OCI-LY3 (cell line): ENCODE measurements around the gene ACOT11.

Experiments
- H2AFZ ChIP-seq: fragments of 200-600, 300-600 bp; shearing (Covaris generic); 2 replicates; pipeline ENCODE4 v1.6.0; 2014; ENCODE audit warnings: antibody characterized with exemption, low read depth, low read length
- H3K27ac ChIP-seq: fragments of 200-600, 300-600 bp; sonication (generic); 2 replicates; pipeline ENCODE4 v1.5.1; 2014; ENCODE audit warnings: mild to moderate bottlenecking, low read length, moderate library complexity, mixed read lengths
- H3K27me3 ChIP-seq: fragments of 200-600, 300-600 bp; sonication (generic); 2 replicates; pipeline ENCODE4 v1.6.1; 2014; ENCODE audit warnings: low read depth, low read length, mixed read lengths
- H3K36me3 ChIP-seq: fragments of 200-600, 300-600 bp; sonication (generic); replicated peaks from 2 replicates; pipeline ENCODE3; 2014; ENCODE audit warnings: low read depth, low read length, mixed read lengths
- H3K4me1 ChIP-seq: fragments of 300-600, 200-600 bp; sonication (generic); 2 replicates; pipeline ENCODE4 v1.6.1; 2014; ENCODE audit warnings: low read length, mixed read lengths
- H3K4me2 ChIP-seq: fragments of 200-600, 300-600 bp; sonication (generic); 2 replicates; pipeline ENCODE4 v1.6.1; 2014; ENCODE audit warnings: low read length, mixed read lengths
- H3K4me3 ChIP-seq: fragments of 300-600, 200-600 bp; sonication (generic); 2 replicates; pipeline ENCODE4 v1.5.1; 2014; ENCODE audit warnings: antibody characterized with exemption, mild to moderate bottlenecking, low read length, moderate library complexity
- H3K79me2 ChIP-seq: fragments of 300-600, 200-600 bp; shearing (Covaris generic); 2 replicates; pipeline ENCODE4 v1.6.1; 2014; ENCODE audit warnings: mild to moderate bottlenecking, low read length, mixed read lengths
- H3K9ac ChIP-seq: fragments of 300-600, 200-600 bp; shearing (Covaris generic); 2 replicates; pipeline ENCODE4 v1.6.0; 2014; ENCODE audit warnings: mild to moderate bottlenecking, low read length, moderate library complexity
- H3K9me3 ChIP-seq: fragments of 200-600, 300-600 bp; shearing (Covaris generic); 2 replicates; pipeline ENCODE4 v1.6.1; 2014; ENCODE audit warnings: low read length, mixed read lengths; ENCODE audit not compliant: insufficient read depth
- H4K20me1 ChIP-seq: fragments of 200-600, 300-600 bp; sonication (generic); 2 replicates; pipeline ENCODE4 v1.6.1; 2016; ENCODE audit warnings: low read length, mixed read lengths; ENCODE audit not compliant: insufficient read depth
- CTCF ChIP-seq: fragments of 200-600, 300-600 bp; sonication (generic); IDR thresholded peaks from 2 replicates; pipeline ENCODE4 v1.5.1; 2014; ENCODE audit warnings: antibody characterized with exemption, low read length, low read depth
- EZH2phosphoT487 ChIP-seq: fragments of 200-600 bp; shearing (Covaris generic); IDR thresholded peaks from 2 replicates; pipeline ENCODE4 v1.6.1; 2018; ENCODE audit warnings: antibody characterized with exemption, mixed run types, low read depth

Gene ACOT11

GRCh38 chr1:54540582-54541295, 7.3 kb upstream of the ACOT11 start:
- Histone ChIP-seq H3K36me3 (no peaks in the 10 kb centered on the region), H3K9me3 (no peaks in the 10 kb centered on the region), H3K27me3 (no peaks in the 10 kb centered on the region), H3K79me2 (no peaks in the 10 kb centered on the region), H4K20me1 (no peaks in the 10 kb centered on the region), H3K4me3 (no peak overlapping the region), H3K4me2 (no peak overlapping the region), H2AFZ (no peak overlapping the region), H3K27ac (no peak overlapping the region), H3K4me1 (no peaks in the 10 kb centered on the region), H3K9ac (no peak overlapping the region)
- TF ChIP-seq EZH2phosphoT487 (no peak), CTCF (no peak)

DNA sequence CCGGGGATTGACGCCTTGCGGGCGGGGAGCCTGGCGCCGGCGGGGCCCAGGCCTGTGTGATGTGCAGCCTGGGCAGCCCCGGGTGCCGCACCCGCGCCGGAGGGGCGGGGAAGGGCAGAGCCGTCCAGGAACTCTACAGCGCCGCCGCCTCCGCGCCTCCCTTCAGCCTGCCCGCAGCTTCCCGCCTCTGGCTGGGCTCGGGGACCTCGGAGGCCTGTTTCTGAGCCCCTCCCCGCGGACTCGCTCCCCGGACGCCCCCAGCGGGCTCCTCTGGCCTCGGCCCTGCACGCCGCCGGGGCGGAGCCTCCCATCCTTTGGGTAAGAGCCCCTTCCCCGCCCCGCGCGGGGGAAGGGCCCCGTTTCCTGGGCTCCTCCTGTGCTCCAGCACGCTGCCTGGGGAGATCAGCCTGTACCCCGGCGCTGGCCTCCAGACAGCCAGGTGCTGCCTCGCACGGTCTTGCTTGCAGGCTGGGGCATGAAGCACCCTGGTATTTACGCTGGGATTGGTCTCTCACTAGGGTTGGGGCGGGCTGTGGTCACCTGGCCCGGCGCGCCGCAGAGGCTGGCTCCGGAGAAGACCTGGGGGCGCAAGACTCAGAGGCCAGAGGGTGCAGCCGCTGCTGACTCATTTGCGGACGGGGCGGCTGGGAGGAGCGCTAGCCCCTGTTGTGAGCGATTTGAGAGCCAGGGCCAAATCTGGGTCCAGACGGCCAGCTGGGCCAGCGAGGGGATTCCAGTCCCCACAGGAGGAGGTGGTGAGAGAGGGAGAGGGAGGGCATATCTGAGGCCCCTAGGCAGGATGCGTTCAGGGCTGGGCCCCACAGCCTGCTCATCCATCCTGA, 5.7 kb upstream of the ACOT11 start:
- Histone ChIP-seq H3K27me3 (no peaks in the 10 kb centered on the region), H2AFZ (no peak overlapping the region), H3K4me1 (no peaks in the 10 kb centered on the region), H3K36me3 (no peaks in the 10 kb centered on the region), H3K79me2 (no peaks in the 10 kb centered on the region), H4K20me1 (no peaks in the 10 kb centered on the region), H3K4me2 (no peak overlapping the region), H3K9me3 (no peaks in the 10 kb centered on the region), H3K9ac (no peak overlapping the region), H3K4me3 (no peak overlapping the region), H3K27ac (no peak overlapping the region)
- no peak for TF ChIP-seq CTCF
- TF ChIP-seq EZH2phosphoT487, result no peak

DNA sequence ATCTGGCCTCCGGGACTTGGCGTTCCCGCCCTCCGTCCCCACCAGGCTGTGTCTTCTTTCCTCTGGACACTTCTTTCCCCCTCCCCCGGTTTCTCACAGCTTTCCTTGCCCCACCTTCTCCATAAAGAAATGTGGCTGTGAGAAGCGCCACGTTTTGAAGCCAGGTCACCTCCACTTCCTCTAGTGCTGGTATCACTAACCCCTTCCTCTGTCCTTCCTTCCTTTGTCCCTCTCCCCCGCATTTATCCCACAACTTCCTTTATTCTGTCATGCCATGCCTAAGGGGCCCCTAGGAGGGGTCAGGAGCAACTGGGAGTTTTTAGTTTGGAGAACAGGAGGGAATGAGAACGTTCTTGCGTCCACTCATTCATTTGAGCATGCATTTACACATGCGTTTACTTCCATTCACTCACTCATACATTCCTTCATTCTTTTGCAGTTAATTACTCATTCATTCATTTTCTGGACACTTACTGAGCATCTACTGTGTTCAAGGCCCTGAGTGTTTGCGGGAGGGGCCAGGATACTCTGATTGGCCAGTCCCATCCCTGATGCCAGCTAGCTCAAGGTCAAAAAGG, 5.0 kb upstream of the ACOT11 start:
- Histone ChIP-seq H3K4me2 (no peak overlapping the region), H3K4me3 (no peak overlapping the region), H3K36me3 (no peaks in the 10 kb centered on the region), H3K79me2 (no peaks in the 10 kb centered on the region), H3K9me3 (no peaks in the 10 kb centered on the region), H3K9ac (no peak overlapping the region), H3K27me3 (no peaks in the 10 kb centered on the region), H4K20me1 (no peaks in the 10 kb centered on the region), H3K27ac (no peak overlapping the region), H3K4me1 (no peaks in the 10 kb centered on the region), H2AFZ (no peak overlapping the region)
- TF ChIP-seq CTCF, result no peak
- no peak for TF ChIP-seq EZH2phosphoT487

DNA sequence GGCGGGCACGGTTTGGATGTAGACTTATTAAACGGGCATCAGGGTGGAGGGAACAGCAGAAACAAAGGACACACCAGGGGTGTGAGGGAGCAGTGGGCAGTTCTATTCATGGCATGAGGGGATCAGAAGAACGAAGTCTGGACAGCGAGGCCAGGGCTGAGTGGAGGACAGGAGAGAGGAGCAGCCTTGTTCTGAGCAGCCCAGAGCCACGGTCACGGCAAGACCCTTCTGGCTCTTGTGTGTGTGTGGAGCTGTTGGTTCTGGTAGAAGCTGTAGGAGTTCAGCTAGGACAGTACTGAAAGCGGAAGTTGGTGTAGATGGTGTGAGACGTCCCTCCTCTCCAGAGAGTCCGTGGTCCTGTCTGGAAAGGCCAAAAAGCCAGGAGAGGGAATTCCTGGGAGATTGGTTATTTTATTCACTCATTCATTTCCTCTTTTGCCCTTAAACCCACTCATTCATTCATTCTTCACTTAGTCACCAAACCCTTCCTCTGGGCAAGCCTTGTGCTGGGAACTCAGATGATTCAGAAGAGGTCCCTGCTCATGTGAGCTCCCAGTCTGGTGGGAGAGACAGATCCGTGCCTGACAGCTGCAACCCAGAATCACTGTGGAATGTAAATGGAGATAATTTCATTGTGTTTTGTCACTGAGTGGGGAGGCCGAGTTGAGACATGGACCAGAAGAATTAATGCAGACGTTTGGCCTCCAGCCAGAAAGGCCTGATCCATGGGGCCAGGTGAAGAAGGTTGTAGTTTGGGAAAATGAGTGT, 4.1 kb upstream of the ACOT11 start:
- no peak overlapping the region for H3K4me2 ChIP-seq

More for the DNA sequence above, 4.1 kb upstream of the ACOT11 start:
- Histone ChIP-seq H3K4me1 (no peaks in the 10 kb centered on the region), H3K36me3 (no peaks in the 10 kb centered on the region), H3K4me3 (no peak overlapping the region), H3K79me2 (no peaks in the 10 kb centered on the region), H3K9ac (no peak overlapping the region), H3K27ac (no peak overlapping the region), H4K20me1 (no peaks in the 10 kb centered on the region), H3K9me3 (no peaks in the 10 kb centered on the region), H3K27me3 (no peaks in the 10 kb centered on the region), H2AFZ (no peak overlapping the region)
- TF ChIP-seq CTCF (no peak), EZH2phosphoT487 (no peak)
